ENCODE results near the gene OLFM1.
"Not testable (repeated sequence)": the region's sequence is repeated elsewhere in the genome, so short reads cannot be mapped to it uniquely, and the experiment has no call there.

The OLFM1 gene

DNA sequence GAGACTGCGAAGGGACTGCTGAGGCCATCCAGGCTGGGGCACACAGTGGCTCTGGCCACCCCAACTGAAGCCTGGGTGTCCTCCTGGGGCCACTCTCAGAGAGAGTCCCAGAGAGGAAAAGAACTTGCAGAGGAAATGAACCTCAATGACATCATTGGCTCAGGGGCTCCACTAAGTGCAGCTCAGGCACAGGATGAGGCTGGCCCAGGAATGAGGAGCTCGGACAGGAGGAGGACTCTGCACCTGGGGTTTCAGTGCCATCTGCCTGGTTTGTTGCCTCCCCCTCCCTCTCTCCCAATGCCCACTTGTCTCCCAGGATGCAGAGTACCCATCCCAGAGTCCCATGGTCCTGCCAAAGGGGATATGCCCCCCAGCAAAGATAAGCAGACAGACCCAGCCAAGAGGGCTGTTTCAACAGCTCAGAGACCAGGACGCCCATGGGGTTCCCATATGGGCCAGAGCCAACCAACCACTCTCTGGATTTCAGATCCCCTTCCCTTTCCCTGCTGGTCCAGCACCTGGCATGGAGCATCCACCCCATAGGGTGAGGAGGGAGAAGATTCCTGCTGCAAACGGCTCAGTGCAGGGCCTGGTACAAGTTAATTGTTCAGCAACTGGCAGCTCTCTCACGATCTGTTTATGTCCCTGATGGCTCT lies 26.9 kb upstream of the OLFM1 start:
- DNase-seq (ENCODE audit: low read depth) = no peak

DNA sequence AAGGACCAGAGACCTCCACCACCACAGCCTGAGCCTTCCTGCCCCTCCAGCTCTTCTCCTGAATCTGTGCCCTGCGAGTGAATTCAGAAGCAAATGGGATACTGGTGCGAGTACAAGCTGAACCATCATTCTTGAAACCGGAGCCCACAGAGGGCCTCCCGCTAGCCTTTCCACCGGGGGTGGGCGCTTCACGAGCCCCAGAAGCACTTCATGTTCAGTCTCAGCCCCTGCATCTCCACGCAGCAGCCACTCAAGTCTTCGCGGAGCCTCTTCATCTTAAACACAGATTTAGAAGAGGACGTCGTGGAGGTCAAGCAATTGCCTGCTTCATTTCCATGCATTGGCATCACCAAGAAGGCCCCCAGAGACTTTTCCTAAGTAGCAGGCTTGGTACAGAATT lies 26.0 kb upstream of the OLFM1 start:
- DNase-seq (ENCODE audit: low read depth) = no peak

DNA sequence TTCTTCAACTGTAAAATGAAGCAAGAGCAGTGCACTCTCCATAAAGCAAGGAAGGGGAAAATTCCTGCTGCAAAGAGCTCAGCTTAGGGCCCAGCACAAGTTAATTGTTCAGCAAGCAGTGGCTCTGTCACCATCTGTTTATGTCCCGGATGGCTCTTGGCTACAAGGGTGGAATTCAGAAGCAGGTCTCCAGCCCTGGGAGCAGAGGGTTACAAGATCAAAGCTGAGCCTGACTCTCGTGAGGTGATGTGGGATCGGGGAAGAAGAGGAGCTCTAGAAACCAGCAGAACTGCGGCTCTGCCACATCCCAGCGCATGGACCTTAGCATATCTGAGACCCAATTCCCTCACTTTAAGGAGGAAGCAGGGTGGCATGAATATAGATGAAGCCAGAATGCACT lies 25.2 kb upstream of the OLFM1 start:
- DNase-seq (ENCODE audit: low read depth) = no peak

DNA sequence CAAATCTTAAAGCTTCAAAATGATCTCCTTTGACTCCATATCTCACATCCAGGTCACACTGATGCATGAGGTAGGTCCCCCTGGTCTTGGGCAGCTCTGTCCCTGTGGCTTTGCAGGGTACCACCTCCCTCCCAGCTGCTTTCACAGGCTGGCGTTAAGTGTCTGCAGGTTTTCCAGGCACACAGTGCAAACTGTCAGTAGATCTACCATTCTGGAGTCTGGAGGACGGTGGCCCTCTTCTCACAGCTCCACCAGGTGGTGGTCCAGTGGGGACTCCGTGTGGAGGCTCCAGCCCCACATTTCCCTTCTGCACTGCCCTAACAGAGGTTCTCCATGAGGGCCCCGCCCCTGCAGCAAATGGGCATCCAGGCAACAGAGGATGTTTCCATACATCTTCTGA lies 24.0 kb upstream of the OLFM1 start:
- DNase-seq (ENCODE audit: low read depth) = not testable (repeated sequence)

DNA sequence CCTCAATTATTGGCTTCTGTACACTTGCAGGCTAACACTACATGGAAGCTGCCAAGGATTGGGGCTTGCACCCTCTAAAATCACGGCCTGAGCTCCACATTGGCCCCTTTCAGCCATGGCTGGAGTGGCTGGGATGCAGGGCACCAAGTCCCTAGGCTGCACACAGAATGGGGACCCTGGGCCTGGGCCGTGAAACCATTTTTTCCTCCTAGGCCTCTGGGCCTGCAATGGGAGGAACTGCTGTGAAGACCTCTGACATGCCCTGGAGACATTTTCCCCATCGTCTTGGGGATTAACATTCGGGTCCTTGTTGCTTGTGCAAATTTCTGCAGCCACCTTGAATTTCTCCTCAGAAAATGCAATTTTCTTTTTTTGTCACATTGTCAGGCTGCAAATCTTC lies 23.6 kb upstream of the OLFM1 start:
- not testable (repeated sequence) for DNase-seq (ENCODE audit: low read depth)

DNA sequence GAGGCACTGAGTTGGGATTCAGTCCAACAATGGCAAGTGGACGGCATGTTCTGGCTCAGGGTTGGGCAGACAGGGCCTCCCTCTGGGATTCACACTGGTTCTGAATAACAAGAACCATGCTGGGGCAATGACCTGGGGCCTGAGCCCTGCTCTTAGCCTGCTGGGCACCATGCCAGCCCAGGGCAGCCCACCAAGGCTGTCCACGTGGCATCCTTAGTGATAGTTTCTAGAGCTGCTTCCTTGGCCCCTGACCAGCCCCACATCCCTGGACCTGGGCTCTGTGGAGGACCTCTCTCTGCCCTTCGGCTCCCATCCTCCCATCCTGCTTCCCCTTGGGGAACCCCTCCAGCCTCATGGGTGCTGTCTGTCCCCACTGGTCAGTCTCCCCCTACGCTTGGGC lies 22.3 kb upstream of the OLFM1 start:
- DNase-seq (ENCODE audit: low read depth) = no peak

DNA sequence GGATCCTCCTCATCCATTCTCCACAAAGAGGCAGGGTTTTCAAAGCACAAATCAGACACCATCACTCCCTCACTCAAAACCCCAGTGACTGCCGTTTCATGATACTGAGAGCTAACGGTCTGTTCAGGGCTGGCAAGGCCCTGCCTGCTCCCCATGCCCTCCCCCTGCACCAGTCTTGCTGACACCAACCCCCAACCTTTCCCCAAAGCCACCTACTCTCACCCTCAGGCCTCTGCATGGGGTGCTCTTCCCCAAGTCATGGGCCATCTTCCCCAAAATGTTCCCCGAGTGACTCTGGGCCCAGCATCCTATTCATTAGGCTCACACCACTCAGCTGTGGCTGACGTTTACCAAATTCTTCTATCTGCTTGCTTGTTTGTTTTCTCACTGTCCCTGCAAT lies 21.7 kb upstream of the OLFM1 start:
- DNase-seq (ENCODE audit: low read depth) = no peak

DNA sequence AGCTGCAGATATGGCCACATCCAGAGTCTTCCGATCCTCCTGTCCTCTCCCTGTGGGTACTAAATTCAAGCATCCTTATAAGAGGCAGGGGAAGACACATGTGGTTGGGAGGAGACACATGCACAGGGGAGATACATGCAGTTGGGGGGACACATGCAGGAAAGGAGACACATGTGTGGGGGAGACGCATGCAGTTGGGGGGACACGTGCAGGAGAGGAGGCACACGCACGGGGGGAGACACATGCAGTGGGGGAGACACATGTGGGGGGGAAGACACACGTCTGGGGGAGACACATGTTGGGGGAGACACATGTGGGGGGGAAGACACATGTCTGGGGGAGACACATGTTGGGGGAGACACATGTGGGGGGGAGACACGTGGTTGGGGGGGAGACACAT lies 21.2 kb upstream of the OLFM1 start:
- no peak for DNase-seq (ENCODE audit: low read depth)

DNA sequence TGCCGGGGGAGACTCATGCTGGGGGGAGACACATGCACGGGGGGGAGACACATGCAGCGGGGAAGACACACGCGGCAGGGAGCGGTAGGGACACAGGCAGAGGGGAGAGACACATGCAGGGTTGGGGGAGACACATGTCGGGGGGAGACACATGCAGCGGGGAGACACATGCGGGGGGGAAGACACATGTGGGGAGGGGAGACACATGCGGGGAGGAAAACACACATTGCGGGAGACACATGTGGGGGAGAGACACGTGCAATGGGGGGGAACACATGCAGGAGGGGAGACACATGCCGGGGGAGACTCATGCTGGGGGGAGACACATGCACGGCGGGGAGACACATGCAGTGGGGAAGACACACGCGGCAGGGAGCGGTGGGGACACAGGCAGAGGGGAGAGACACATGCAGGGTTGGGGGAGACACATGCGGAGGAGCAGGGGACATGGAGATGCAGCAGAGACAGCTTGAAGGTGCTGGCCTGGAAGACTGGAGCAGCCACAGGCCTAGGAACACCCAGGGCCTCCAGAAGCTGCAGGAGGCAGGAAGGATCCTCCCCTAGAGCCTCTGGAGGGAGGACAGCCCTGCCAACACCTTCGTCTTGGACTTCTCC lies 20.3 kb upstream of the OLFM1 start:
- no peak for DNase-seq (ENCODE audit: low read depth)

DNA sequence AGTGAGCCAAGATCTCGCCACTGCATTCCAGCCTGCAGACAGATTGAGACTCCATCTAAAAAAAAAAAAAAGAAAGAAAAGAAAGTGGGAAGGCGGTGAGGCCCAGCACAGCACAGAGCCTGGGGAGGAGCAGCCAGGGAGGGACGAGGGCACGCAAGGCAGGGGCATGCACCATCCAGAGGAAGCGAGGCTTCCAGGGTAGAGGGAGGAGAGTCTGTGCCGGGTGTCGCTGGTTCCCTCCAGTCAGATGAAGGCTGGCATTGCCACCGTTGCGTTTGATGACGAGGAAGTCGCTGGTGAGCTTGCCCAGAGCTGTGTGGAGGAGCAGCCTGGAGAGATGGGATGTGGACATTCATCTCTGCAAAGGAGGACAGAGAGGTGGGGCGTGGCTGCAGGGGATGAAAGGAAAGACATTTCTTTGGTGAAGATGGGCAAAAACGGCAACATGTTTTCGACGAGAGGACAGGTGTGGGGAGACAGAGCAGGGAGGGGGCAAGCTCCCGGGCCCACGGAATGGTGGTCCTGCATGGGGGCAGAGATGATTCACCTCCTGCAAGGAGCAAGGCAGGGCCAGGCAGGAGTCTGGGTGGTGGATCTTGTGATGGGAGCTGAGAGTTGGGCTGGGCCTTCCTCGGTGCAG lies 18.6 kb upstream of the OLFM1 start:
- DNase-seq (ENCODE audit: low read depth) = no peak

DNA sequence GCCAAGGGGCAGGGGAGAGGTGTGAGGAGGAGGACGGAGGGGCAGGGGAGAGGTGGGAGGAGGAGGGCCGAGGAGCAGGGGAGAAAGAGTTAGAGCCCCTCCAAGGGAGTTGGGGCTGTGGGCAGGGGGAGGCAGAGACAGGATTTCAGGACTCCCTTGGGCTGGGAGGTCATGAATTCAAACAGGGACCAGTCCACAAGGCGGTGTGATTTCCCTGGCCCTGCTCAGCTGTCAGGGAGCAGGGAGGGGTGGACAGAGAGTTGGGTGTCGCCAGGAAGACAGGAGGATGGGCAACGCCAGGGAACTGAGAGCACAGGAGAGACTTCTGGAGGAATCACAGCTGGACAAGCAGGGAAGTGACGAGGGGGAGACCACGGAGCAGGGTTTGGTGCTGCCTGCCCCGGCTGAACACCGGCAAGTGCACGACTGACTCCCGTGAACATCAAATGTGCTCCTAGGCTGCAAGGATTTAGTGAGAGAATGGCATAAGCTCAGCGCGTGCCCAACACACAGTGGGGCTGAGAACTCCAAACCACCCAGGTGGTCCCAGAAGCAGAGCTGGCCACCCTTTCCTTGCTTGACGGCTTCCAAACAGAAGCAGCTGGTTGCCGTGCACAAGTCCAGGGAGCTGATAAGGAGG lies 17.8 kb upstream of the OLFM1 start:
- no peak for DNase-seq (ENCODE audit: low read depth)

DNA sequence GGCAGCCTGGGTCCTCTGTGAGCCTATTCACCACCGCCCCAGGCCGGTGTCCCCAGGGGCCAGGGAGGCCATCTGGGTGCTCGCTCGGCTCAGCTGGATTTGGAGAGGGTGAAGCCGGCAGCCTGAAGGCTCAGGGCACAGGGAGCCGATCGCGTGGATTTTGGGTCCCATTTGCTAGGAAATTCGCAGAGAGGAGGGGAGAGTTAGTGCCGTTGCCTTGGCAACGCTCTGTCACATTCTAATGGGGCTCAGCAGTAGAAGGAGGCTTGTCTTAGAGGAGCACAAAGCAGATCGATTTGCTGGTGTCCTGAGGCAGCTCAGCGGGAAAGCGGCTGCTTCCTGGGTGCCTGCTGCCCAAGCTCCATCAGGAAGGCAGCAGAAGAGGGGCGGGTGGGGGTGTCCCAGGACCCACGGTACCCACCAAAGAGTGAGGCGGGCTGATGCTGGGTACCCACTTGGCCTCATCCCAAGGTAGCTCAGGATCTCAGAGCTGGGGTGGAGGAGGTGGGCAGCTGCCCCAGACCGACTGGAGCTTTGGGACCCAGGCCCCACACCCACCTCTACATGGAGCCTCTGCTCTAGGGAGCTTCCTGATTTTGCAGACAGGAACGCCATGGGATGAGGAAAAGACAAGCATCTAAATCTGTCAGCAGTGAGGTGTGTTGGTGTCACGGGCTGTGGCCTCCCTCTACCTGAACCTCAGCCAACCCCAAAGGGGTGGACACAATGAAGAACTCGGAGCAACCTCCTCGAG lies 17.1 kb upstream of the OLFM1 start:
- no peak for DNase-seq (ENCODE audit: low read depth)

DNA sequence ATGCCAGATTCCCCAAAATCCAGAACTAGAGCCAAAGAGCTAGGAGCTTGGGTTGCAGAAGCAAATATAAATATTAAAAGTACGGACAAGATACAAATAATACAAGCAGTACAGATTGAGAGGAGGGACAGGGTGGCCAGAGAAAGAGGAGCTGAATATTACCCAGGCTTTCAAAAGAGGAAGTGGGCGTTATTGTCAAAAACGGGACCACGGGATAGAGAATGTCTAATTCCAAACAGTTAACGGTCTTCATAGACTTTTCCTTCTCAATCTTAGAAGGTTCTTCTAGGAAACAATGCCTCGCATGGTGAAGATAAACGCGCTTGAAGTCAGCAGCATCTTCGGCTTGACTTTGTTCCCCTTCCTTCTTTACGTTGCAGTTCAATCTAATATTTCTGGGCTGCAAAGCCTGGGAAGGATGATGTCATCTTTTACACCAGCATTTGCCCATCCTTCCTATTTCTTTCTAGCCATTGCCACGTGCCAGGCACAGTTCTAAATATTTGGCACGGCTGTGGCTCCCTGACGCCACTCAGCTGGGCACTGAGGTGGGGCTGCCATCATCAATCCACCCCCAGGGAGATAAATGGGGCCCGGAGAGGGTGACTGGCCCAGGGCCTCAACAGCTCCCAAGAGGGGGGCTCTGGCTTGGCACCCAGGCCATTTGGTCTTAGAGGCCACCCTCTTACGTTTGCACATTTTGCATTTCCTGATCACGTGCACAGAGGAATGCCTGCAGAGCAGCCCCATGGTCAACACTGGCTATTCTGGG lies 16.3 kb upstream of the OLFM1 start:
- DNase-seq (ENCODE audit: low read depth) = no peak

DNA sequence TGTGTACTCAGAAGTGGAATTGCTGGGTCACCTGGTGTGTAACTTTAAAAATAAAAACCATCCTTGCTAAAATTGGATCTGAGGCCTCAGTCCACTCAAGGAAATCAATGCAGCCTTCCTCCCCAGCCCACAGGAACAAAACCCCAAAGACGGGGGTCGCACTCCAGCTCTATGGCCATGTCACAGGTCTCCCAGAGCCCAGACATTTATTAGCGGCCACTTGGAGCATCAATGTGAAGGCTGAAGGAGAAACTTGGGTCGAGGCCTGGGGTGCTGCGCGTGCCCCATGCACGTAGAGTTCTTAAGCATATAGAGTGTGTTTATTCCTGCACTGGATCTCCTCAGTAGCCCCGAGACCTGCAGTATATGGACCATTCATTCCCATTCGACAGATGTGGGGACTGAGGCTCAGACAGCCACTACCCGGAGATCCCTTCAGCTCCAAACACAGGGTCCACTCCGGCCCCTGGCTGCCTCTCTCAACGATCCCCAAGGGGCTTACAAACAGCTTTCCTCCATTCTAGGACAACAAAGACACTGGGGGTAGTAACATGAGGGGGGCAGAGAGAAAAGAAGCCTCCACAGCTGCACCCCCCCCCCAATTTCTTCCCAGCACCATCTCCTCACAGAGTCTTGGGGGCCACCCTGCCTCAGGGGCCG lies 14.3 kb upstream of the OLFM1 start:
- DNase-seq (ENCODE audit: low read depth) = no peak

DNA sequence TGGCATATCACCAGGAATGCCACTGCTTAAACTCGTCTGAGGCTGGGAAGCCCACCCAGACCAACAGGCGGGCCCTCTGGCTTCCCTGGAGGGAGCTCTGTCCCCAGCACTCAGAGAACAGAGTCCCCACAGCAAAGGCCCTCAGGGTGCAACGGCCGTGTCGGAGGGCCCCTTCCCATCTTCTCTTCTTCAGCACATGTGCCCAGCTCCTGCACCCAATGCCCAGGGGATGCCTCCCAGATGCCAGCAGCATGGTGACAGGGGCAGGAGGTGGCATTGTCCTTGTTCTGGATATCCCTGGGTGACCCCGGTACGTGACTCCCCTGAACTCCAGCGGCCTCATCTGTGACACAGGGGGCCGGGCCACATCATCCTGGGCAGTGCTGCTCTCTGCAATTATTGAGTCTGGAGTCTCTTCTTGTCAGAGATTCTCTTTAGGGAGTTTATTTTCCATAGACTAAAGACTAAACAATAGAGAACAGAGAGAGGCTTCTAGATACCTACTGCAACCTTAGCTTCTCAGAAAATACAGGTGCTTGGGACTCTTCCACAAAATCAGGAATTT lies 13.6 kb upstream of the OLFM1 start:
- no peak for DNase-seq (ENCODE audit: low read depth)

DNA sequence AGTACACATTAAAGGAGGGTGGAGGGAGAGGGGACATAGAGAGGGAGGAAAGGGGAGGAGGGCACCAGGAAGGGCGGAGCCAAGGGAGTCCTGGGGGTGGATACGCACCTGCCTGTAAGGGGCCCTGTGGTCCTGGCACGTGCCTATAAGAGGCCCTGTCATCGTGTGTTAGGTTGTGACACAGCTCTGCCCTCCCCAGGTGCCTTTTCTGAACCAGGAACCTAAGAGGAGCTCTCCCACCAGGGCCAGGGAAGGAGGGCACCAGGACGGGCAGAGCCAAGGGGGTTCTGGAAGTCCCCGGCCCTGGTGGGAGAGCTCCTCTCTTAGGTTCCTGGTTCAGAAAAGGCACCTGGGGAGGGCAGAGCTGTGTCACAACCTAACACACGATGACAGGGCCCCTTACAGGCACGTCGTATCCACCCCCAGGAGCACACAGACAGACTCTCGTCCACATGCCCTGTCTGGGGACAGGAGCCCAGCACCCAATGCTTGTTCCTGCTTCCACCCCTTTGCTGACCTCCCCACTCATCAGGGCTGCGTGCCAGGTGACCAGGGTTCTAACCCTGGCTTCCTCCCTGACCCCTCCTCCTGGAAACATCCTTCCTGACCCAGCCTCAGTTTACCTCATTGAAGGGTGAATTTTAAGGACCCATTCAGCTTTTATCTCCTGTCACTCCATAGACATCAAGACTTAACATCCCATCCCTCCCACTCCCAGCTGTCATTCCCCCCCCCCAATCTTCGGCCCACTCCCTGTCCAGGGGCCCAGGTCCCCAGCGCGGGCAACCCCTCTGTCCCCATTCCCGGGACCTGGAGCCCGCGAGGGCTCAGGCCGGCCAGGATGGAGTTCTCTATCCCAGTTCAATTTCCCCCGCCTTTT lies 12.9 kb upstream of the OLFM1 start:
- no peak for DNase-seq (ENCODE audit: low read depth)

DNA sequence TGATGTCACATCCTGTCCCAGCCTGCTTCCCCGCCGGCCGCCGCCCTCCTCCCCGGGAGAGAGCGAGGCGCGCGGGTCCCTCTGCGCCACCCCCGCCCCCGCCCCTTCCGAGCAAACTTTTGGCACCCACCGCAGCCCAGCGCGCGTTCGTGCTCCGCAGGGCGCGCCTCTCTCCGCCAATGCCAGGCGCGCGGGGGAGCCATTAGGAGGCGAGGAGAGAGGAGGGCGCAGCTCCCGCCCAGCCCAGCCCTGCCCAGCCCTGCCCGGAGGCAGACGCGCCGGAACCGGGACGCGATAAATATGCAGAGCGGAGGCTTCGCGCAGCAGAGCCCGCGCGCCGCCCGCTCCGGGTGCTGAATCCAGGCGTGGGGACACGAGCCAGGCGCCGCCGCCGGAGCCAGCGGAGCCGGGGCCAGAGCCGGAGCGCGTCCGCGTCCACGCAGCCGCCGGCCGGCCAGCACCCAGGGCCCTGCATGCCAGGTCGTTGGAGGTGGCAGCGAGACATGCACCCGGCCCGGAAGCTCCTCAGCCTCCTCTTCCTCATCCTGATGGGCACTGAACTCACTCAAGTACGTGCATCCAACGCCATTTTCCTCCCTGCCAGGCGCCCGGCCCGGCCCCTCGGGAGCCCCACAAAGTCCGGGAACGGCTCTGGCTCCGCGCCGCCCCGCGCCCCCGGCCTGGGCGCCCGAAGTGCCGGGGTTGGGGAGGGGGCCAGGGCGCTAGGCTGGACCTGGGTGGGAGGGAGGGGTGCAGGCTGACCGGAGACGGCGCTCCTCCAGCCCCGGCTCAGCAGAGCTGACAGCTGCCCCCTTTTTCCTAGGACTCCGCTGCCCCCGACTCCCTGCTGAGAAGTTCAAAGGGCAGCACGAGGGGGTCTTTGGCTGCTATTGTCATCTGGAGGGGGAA lies 12.0 kb upstream of the OLFM1 start:
- DNase-seq (ENCODE audit: low read depth) = peak; percentile 41

DNA sequence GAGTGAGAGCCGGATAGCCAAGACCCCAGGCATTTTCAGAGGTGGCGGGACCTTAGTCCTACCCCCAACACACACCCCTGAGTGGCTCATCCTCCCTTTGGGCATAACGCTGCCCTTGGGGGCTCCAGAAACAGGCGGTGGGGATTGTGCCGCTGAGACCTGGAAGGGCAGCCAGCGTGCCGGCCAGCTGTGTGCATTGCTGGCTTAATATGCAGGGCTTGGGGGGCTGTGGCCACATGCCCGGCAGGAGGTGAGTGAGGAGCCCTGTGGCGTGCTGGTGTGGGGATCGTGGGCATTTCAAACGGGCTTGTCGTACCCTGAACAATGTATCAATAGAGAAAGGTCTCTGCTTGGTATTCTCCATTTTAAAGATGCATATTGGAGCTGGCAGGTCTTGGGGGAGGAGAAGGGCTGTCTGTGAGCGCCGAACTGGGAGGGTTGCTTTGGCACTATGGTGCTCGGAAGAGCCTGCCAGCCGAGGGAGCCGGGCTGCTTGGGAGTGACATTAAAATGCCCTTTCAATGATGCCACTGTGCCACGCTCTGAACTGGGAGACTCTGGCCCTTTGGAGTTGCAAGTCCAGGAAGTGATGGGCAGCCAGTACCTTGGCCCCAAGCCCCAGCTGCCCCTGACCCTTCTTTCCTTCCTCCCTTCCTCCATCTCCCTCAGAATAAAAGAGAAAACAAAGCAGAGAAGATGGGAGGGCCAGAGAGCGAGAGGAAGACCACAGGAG lies 11.2 kb upstream of the OLFM1 start:
- no peak for DNase-seq (ENCODE audit: low read depth)

All from fibroblast of gingiva (primary cell).